Endothelial cell of umbilical vein (primary cell): ENCODE results near the gene ROCK2.

ENCODE experiments used
- EZH2 ChIP-seq: IDR thresholded peaks from 2 replicates; pipeline ENCODE4 v1.6.1; 2012; ENCODE audit warnings: borderline replicate concordance, low read depth, mild to moderate bottlenecking, moderate library complexity, low read length, inconsistent platforms; ENCODE audit not compliant: severe bottlenecking
- JUN ChIP-seq: IDR thresholded peaks from 2 replicates; pipeline ENCODE4 v1.6.1; 2011; ENCODE audit warnings: borderline replicate concordance, low read depth; ENCODE audit not compliant: insufficient read length, insufficient read depth
- MAX ChIP-seq: IDR thresholded peaks from 2 replicates; pipeline ENCODE4 v1.6.1; 2011; ENCODE audit not compliant: insufficient read depth, insufficient read length
- MYC ChIP-seq: IDR thresholded peaks from one replicate; pipeline ENCODE4 v1.6.1; 2011; ENCODE audit warnings: mild to moderate bottlenecking, low read depth, low read length
- POLR2A ChIP-seq: IDR thresholded peaks from 2 replicates; pipeline ENCODE4 v1.6.1; 2012; ENCODE audit warnings: low read depth, mild to moderate bottlenecking, control low read depth, low read length
- TF ChIP-seq, protein P1 (sequence below), 2 donors: IDR thresholded peaks; 1 replicate in 1 of 2; 2 replicates in 1 of 2; pipeline ENCODE4 v1.5.1; 2011; ENCODE audit warnings: low read length in 2 of 2, mild to moderate bottlenecking in 2 of 2, moderate library complexity in 2 of 2, control low read depth in 1 of 2, inconsistent platforms in 1 of 2, low read depth in 1 of 2; ENCODE audit not compliant: insufficient read depth in 1 of 2; ENCODE audit errors: extremely low read depth in 1 of 2

GRCh38 chr2:11168488-11168887 is 175.9 kb downstream of the ROCK2 start:
- no peak for TF ChIP-seq JUN
- TF ChIP-seq, protein P1, sequence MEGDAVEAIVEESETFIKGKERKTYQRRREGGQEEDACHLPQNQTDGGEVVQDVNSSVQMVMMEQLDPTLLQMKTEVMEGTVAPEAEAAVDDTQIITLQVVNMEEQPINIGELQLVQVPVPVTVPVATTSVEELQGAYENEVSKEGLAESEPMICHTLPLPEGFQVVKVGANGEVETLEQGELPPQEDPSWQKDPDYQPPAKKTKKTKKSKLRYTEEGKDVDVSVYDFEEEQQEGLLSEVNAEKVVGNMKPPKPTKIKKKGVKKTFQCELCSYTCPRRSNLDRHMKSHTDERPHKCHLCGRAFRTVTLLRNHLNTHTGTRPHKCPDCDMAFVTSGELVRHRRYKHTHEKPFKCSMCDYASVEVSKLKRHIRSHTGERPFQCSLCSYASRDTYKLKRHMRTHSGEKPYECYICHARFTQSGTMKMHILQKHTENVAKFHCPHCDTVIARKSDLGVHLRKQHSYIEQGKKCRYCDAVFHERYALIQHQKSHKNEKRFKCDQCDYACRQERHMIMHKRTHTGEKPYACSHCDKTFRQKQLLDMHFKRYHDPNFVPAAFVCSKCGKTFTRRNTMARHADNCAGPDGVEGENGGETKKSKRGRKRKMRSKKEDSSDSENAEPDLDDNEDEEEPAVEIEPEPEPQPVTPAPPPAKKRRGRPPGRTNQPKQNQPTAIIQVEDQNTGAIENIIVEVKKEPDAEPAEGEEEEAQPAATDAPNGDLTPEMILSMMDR (IDR thresholded peaks at IDR 0.05; ENCODE audit: extremely low read depth in 1 of 2, insufficient read depth in 1 of 2, low read depth in 1 of 2, low read length in 2 of 2), result no peak
- TF ChIP-seq EZH2, result no peak
- no peak for TF ChIP-seq MYC
- TF ChIP-seq POLR2A, result no peak
- no peak for TF ChIP-seq MAX
